HG03571 (cell line): ENCODE measurements around the gene SLC25A26.
A peak's percentile ranks its signal among the peaks of the same experiment; 100 is the strongest.
"Not testable (repeated sequence)": the region's sequence is repeated elsewhere in the genome, so short reads cannot be mapped to it uniquely, and the experiment has no call there.

Experiments
- ATAC-seq: cut with Tn5 transposase; IDR thresholded peaks from one replicate; pipeline ENCODE4 v1.9.1; 2021; ENCODE audit not compliant: unreplicated experiment

The SLC25A26 gene

DNA sequence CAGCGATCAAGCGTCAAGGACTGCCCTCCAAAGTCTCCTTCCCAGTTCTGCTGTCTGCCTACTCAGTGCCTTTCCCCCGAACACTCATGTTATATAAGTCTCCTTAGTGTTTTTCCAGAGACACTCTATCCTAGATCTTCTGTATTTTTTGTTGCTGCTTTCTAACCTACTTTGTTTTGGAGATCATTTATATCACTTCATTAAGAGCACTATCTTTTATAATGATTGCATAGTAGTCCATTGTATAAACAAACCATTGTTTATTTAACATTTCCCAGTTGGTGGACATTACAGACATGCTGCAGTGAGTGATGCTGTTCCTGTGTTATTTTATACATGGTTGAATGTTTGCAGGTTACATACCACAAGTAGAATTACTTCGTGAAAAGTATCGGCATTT lies 47.1 kb downstream of the SLC25A26 start:
- ATAC-seq, result no peak

DNA sequence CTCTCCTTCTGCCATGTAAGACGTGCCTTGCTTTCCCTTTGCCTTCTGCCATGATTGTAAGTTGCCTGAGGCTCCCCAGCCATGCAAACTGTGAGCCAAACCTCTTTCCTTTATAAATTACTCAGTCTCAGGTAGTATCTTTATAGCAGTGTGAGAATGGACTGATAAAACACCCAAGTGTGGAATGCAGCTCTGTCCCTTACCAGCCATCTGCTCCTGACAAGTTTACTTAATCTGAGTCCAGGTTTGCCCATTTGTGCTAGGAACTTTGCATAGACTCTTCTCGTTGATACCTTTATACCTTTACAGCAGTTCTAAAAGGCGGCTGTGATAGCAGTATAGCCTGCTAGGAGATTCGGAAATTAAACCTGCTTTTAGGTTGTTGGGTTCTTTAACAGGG lies 48.1 kb downstream of the SLC25A26 start:
- no peak for ATAC-seq

- ATAC-seq, result no peak
Measured at GRCh38 chr3:66269411-66269810, 48.6 kb downstream of the SLC25A26 start.

GRCh38 chr3:66270288-66270687 lies 49.5 kb downstream of the SLC25A26 start:
- ATAC-seq, result no peak

DNA sequence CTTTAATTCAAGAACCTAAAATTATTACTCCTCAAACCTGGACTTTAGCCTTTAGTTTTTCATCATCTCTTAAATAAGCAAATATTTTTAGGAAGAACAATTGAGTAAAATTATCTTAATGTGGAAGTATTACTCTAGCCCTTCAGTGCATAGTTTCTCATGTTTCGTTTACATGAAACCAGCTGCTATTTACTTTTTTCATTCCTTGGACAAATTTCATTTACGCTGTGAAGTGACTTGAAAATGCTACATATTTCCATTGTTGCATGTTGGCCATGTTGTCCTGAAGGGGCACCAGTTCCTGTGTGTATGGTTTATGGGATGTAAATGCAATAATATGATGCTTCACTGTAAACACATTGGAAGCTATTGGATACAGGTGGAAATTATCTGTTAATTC lies 49.9 kb downstream of the SLC25A26 start:
- ATAC-seq, result no peak

DNA sequence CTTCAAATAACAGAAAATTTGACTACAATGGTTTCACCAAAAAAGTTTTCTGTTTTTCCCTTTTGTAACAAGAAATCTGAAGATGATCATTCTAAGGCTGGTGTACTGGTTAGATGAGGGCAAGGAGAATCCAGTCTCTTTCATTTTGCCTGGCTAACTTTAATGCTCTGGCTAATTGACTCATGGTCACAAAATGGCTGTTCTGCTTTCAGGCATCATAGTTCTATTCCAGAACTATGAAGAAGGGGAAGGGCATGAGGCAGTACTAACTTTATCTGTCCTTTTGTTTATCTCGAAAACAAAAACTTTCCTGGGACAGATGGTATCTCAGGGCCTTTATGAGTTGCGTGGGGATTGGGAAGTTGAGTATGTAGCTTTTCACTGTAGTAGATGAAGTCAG lies 50.4 kb downstream of the SLC25A26 start:
- ATAC-seq, result no peak

GRCh38 chr3:66272016-66272415 lies 51.2 kb downstream of the SLC25A26 start:
- ATAC-seq, result no peak

DNA sequence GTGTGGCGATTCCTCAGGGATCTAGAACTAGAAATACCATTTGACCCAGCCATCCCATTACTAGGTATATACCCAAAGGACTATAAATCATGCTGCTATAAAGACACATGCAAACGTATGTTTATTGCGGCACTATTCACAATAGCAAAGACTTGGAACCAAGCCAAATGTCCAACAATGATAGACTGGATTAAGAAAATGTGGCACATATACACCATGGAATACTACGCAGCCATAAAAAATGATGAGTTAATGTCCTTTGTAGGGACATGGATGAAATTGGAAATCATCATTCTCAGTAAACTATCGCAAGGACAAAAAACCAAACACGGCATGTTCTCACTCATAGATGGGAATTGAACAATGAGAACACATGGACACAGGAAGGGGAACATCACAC lies 54.0 kb downstream of the SLC25A26 start:
- not testable (repeated sequence) for ATAC-seq

DNA sequence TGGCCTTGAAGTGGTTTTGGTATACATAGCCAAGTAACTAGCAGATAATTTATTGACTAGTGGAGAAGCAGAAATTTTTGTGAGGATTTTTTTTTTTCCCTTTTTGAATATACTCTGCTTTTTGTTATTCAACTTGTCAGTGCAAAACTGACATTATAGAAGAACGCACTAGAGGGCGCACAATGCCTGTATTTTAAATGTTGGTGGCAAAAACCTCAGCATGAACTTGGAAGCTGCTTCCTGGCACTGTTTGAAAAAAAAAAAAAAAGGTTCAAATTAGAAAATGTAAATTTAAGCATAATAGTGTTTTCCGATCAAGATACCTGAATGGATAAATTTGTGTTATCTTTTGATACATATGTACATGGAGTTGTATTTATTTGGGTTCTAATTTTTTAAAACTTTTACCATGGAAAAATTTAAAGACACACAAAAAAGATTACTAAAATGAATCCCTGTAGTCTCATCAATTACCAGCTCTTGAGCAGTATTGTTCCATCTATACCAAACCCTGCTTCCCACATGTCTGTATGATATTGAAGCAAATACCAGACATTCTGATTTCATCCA lies 56.0 kb downstream of the SLC25A26 start:
- no peak for ATAC-seq

DNA sequence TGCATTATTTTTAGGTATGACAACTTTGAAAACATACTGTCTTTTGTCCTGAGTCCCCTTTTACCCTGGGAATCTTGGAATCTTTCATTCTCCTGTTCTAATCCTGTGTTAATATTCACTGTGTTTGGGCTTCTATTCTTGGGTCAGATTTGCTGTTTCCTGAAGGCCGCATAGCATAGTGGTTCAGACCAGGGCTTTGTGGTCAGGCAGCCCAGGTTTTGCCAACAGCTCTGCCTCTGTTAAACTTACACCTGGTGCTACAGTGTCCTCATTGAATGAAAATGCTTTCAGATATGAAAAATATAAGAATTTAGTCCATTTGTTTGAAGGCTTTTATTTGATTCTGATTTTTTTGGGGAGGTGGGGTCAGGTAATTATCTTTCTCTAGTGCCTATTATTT lies 58.4 kb downstream of the SLC25A26 start:
- ATAC-seq, result no peak

- ATAC-seq, result no peak
Measured at GRCh38 chr3:66280304-66280703, 59.5 kb downstream of the SLC25A26 start.

DNA sequence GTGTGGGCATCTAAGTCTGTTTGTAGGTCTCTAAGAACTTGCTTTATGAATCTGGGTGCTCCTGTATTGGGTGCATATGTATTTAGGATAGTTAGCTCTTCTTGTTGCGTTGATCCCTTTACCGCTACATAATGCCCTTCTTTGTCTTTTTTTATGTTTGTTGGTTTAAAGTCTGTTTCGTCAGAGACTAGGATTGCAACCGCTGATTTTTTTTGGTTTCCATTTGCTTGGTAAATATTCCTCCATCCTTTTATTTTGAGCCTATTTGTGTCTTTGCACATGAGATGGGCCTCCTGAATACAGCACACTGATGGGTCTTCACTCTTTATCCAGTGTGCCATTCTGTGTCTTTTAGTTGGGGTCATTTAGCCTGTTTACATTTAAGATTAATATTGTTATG lies 71.1 kb downstream of the SLC25A26 start:
- not testable (repeated sequence) for ATAC-seq

DNA sequence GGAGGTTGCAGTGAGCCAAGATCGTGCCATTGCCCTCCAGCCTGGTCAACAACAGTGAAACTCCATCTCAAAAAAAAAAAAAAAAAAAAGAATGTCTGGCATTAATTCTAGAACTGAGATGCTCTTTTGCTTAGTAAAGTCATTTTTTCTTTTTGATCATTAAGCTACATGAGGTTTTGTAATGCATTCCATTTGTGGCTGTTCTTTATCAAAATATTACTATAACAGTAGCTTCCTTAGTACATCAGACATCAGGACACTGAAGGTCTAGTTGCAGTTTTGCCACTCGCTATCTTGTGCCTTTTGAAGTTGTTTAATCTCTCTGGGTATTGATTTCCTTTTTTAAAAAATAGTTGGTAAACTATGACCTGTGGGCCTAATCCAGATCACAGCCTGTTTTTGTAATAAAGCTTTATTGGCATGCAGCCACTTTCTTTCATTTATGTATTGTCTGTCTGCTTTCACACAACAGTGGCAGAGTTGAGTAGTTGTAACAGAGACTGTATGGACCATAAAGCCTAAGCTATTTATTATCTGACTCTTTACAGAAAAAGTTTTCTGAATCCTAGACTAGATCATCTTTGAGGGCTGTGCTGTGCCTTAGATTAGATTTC lies 76.6 kb downstream of the SLC25A26 start:
- ATAC-seq, result no peak

DNA sequence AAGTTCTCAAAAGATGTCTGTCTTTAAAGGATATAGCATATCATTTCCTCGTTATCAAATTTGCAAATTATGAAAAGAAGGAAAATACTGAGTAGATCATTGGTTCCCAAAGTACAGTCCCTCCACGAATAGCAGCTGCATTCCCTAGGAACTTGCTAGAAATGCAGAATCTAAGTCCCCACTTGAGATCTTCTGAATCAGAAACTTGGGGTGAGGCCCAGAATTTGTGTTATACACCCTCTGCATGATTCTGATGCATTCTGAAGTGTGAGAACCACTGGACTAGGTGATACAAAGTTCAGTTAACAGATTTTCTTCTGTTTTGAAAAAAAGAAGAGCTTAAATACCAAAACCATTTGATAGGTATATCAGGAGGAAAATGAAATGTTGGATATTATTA lies 77.1 kb downstream of the SLC25A26 start:
- no peak for ATAC-seq

- ATAC-seq, result no peak
Measured at GRCh38 chr3:66298591-66298990, 77.8 kb downstream of the SLC25A26 start.

GRCh38 chr3:66299085-66299484 lies 78.3 kb downstream of the SLC25A26 start:
- ATAC-seq, result not testable (repeated sequence)

- no peak for ATAC-seq
Measured at GRCh38 chr3:66299891-66300290, 79.1 kb downstream of the SLC25A26 start.

- ATAC-seq, result no peak
Measured at GRCh38 chr3:66302288-66302687, 81.5 kb downstream of the SLC25A26 start.

GRCh38 chr3:66303491-66303901 lies 82.7 kb downstream of the SLC25A26 start:
- peak; percentile 85 for ATAC-seq

GRCh38 chr3:66304293-66304692 lies 83.5 kb downstream of the SLC25A26 start:
- ATAC-seq, result no peak

DNA sequence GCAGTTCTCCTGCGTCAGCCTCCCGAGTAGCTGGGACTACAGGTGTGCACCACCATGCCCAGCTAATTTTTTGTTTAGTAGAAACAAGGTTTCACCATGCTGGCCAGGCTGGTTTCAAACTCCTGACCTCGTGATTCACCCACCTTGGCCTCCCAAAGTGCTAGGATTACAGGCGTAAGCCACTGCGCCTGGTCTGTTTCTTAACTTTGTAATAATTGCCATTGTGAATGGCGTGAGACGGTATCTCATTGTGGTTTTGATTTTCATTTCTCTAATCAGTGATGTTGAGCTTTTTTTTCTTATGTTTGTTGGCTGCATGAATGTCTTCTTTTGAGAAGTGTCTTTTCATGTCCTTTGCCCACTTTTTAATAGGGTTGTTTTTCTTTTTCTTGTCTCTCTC lies 85.3 kb downstream of the SLC25A26 start:
- ATAC-seq, result not testable (repeated sequence)

- ATAC-seq, result not testable (repeated sequence)
Measured at GRCh38 chr3:66306991-66307390, 86.2 kb downstream of the SLC25A26 start.

- ATAC-seq, result no peak
Measured at GRCh38 chr3:66312039-66312438, 91.2 kb downstream of the SLC25A26 start.
